Bronchial epithelial cell (primary cell): Measurements from ENCODE around the gene CDHR2. TPM values are rescaled to one million over a fixed set of nuclear protein-coding genes. Genes with fewer than 3 reads are reported as not detected.

Source experiments
- DNase-seq: peaks from one replicate; pipeline ENCODE4 v3.0.0-alpha.2; 2010; ENCODE audit warnings: low read depth
- FAIRE-seq: peaks from 2 replicates; lab custom pipeline; 2011; peaks lifted over from hg19 to GRCh38; lab: Jason Lieb, UNC
- H3K27me3 ChIP-seq: 2 replicates; pipeline ENCODE4 v1.5.1; 2011; ENCODE audit warnings: low read length; ENCODE audit not compliant: control insufficient read depth, insufficient read depth
- H3K36me3 ChIP-seq: 2 replicates; pipeline ENCODE4 v1.5.1; 2011; ENCODE audit warnings: low read length; ENCODE audit not compliant: control insufficient read depth, insufficient read depth
- H3K4me3 ChIP-seq: 2 replicates; pipeline ENCODE4 v1.5.1; 2011; ENCODE audit warnings: mild to moderate bottlenecking, low read depth, low read length, control low read depth
- CTCF ChIP-seq: IDR thresholded peaks from 2 replicates; pipeline ENCODE4 v1.5.1; 2011; ENCODE audit warnings: mild to moderate bottlenecking, moderate library complexity, low read length, control low read depth, inconsistent platforms; ENCODE audit not compliant: insufficient read depth, severe bottlenecking
- total RNA-seq: library from RNA; depleted of rRNA; stranded (reverse); fragments of >200 nt; gene quantifications from 2 replicates; pipeline ENCODE4 v1.2.1, GENCODE V29; 2014

The CDHR2 gene
- total RNA-seq, 1 donor from 2014 or later, result under 0.01 TPM

- FAIRE-seq (no peak), DNase-seq (no peak)
- no peak for TF ChIP-seq CTCF
- Histone ChIP-seq H3K4me3 (no peak overlapping the region), H3K27me3 (no peaks in the 10 kb centered on the region), H3K36me3 (no peaks in the 10 kb centered on the region)
These were observed 43.4 kb downstream of the CDHR2 start for GRCh38 chr5:176592573-176592972.

GRCh38 chr5:176593273-176593869, 44.2 kb downstream of the CDHR2 start:
- no peak for TF ChIP-seq CTCF
- Histone ChIP-seq H3K27me3 (no peaks in the 10 kb centered on the region), H3K36me3 (no peaks in the 10 kb centered on the region), H3K4me3 (no peak overlapping the region)
- no peak for FAIRE-seq
- no peak for DNase-seq

- no peak for FAIRE-seq
- Histone ChIP-seq H3K36me3 (no peaks in the 10 kb centered on the region), H3K27me3 (no peaks in the 10 kb centered on the region), H3K4me3 (no peak overlapping the region)
- no peak for DNase-seq
- no peak for TF ChIP-seq CTCF
These were observed 45.4 kb downstream of the CDHR2 start for GRCh38 chr5:176594554-176594953.

GRCh38 chr5:176595386-176595943, 46.3 kb downstream of the CDHR2 start:
- DNase-seq, result no peak
- H3K36me3 ChIP-seq, result no peaks in the 10 kb centered on the region
- FAIRE-seq, result no peak
- no peak overlapping the region for H3K4me3 ChIP-seq
- no peak for TF ChIP-seq CTCF
- H3K27me3 ChIP-seq, result no peaks in the 10 kb centered on the region

GRCh38 chr5:176596069-176596644, 47.0 kb downstream of the CDHR2 start:
- Histone ChIP-seq H3K27me3 (no peaks in the 10 kb centered on the region), H3K36me3 (no peaks in the 10 kb centered on the region), H3K4me3 (no peak overlapping the region)
- TF ChIP-seq CTCF, result no peak
- FAIRE-seq (no peak), DNase-seq (no peak)
